ENCODE measurements around the gene PUSL1.
A peak's percentile ranks its signal among the peaks of the same experiment; 100 is the strongest.

The PUSL1 gene

DNA sequence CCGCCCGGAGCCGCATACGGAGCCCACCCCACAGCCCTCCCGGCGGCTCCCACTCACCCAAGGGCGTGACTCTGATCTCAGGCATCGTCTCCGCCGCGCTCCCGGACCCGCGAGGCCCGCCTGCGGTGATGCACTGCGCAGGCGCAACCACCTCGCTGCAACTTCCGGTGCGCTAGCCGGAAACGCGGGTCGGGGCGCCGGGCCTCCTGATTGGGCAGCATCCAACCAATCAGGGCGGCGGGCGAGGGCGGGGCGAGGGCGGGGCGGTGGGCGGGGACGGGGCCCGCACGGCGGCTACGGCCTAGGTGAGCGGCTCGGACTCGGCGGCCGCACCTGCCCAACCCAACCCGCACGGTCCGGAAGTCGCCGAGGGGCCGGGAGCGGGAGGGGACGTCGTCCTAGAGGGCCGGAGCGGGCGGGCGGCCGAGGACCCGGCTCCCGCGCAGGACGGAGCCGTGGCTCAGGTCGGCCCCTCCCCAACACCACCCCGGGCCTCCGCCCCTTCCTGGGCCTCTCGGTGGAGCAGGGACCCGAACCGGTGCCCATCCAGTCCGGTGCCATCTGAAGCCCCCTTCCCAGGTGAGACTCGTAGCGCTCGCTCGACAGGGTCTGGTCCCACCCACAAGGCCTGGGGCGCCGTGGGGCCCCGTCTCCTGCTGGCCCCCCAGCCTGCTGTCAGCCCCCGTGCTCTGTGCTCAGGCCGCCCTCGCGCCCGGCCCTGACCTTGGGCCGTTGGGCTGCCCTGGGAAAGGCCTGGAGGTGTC lies 16.3 kb downstream of the PUSL1 start, which contains the start of the genes CPTP and INTS11:
CPTP (plus strand) TSS at position 279 of the 764 bp plus-strand sequence. CDS start 2,109 bp downstream, outside the sequence.
INTS11 (minus strand) TSS at position 137 of the 764 bp plus-strand sequence; CDS start at position 85, 52 bp downstream.
- POLR2A ChIA-PET (ENCODE audit: low non-redundant PET), result no interaction called here
- H3K27ac ChIP-seq, result peak within 1 kb of the TSS; percentile 89
- TF ChIP-seq, protein P1, sequence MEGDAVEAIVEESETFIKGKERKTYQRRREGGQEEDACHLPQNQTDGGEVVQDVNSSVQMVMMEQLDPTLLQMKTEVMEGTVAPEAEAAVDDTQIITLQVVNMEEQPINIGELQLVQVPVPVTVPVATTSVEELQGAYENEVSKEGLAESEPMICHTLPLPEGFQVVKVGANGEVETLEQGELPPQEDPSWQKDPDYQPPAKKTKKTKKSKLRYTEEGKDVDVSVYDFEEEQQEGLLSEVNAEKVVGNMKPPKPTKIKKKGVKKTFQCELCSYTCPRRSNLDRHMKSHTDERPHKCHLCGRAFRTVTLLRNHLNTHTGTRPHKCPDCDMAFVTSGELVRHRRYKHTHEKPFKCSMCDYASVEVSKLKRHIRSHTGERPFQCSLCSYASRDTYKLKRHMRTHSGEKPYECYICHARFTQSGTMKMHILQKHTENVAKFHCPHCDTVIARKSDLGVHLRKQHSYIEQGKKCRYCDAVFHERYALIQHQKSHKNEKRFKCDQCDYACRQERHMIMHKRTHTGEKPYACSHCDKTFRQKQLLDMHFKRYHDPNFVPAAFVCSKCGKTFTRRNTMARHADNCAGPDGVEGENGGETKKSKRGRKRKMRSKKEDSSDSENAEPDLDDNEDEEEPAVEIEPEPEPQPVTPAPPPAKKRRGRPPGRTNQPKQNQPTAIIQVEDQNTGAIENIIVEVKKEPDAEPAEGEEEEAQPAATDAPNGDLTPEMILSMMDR (conservative IDR thresholded peaks at IDR 0.05; ENCODE audit: low read depth), result no peak
- peak; percentile 95 for DNase-seq (ENCODE audit: low spot score)
- CTCF ChIA-PET, result no interaction called here

GRCh38 chr1:1325288-1326074 lies 17.1 kb downstream of the PUSL1 start:
- POLR2A ChIA-PET (ENCODE audit: low non-redundant PET), result interaction anchor here (1.0 kb wide), 1 partner anchor 43 kb away, joined by 4 read pairs; no protein-coding TSS in a partner anchor
- DNase-seq (ENCODE audit: low spot score), result no peak

GRCh38 chr1:1326075-1326605 lies 17.7 kb downstream of the PUSL1 start:
- TF ChIP-seq, protein P1 (conservative IDR thresholded peaks at IDR 0.05; ENCODE audit: low read depth), result no peak
- H3K27ac ChIP-seq, result peak overlapping the region; percentile 89
- DNase-seq (ENCODE audit: low spot score), result no peak
- POLR2A ChIA-PET (ENCODE audit: low non-redundant PET), result interaction anchor here (1.0 kb wide), 1 partner anchor 44 kb away, joined by 4 read pairs; no protein-coding TSS in a partner anchor
- CTCF ChIA-PET, result interaction anchor here (0.5 to 1.5 kb wide), 4 partner anchors 17 to 387 kb away, joined by 3 to 4 read pairs (median 3); no protein-coding TSS in a partner anchor

More at GRCh38 chr1:1325288-1326074, 17.1 kb downstream of the PUSL1 start:
- TF ChIP-seq, protein P1 (conservative IDR thresholded peaks at IDR 0.05; ENCODE audit: low read depth), result no peak
- peak overlapping the region; percentile 89 for H3K27ac ChIP-seq
- CTCF ChIA-PET, result interaction anchor here (0.5 to 1.5 kb wide), 3 partner anchors 19 to 386 kb away, joined by 3 read pairs; no protein-coding TSS in a partner anchor

DNA sequence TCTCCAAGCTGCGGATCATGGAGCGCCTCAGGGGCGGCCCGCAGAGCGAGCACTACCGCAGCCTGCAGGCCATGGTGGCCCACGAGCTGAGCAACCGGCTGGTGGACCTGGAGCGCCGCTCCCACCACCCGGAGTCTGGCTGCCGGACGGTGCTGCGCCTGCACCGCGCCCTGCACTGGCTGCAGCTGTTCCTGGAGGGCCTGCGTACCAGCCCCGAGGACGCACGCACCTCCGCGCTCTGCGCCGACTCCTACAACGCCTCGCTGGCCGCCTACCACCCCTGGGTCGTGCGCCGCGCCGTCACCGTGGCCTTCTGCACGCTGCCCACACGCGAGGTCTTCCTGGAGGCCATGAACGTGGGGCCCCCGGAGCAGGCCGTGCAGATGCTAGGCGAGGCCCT lies 18.9 kb downstream of the PUSL1 start:
- DNase-seq (ENCODE audit: low spot score), result no peak
- TF ChIP-seq, protein P1 (conservative IDR thresholded peaks at IDR 0.05; ENCODE audit: low read depth), result no peak
- POLR2A ChIA-PET (ENCODE audit: low non-redundant PET), result no interaction called here
- H3K27ac ChIP-seq, result peak overlapping the region; percentile 89
- CTCF ChIA-PET, result interaction anchor here (1.5 kb wide), 1 partner anchor 17 kb away, joined by 3 read pairs; no protein-coding TSS in a partner anchor

GRCh38 chr1:1328254-1328653 lies 19.9 kb downstream of the PUSL1 start:
- POLR2A ChIA-PET (ENCODE audit: low non-redundant PET), result no interaction called here
- TF ChIP-seq, protein P1 (conservative IDR thresholded peaks at IDR 0.05; ENCODE audit: low read depth), result no peak
- H3K27ac ChIP-seq, result peak overlapping the region; percentile 89
- no peak for DNase-seq (ENCODE audit: low spot score)
- CTCF ChIA-PET, result no interaction called here

All from RWPE1 (cell line).